ENCODE measurements around the gene AJAP1. TPM values are rescaled to one million over a fixed set of nuclear protein-coding genes. Genes with fewer than 3 reads are reported as not detected.

Gene AJAP1
- total RNA-seq, 2 experiments from 2014 or later, result 0.39 to 0.47 TPM

DNA sequence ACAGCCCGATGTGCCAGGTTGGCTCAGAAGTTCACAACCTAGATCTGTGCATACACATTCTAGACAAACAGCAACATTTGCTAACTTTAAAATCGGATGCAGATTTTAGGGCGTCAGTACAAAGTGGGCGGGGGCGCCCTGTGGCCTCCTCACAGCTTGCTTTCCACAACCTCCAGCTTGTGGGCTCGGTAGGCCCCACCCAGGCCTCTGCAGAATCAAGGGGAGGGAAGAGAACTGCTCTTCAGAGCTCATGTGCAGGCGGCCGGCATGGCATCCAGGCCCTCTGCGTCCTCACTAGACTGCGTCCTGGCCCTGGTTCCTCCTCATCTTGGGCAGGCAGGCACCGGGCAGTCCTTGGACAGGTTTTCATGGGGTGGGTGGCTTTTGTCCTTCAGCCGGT is 59.3 kb downstream of the AJAP1 start:
- H3K9me3 ChIP-seq (ENCODE audit: control insufficient read depth in 1 of 2, insufficient read depth in 1 of 2, low read length in 2 of 2), result peaks cover 0 to 34% of the 10 kb centered on the region in 2 experiments
- H3K4me1 ChIP-seq (ENCODE audit: insufficient read depth, low read length), result no peaks in the 10 kb centered on the region
- no peaks in the 10 kb centered on the region for H3K36me3 ChIP-seq (ENCODE audit: insufficient read depth, low read length)
- intact Hi-C loops (cut with DNase I, micrococcal nuclease), result no loop called here
- no peak overlapping the region for H3K27ac Mint-ChIP-seq
- peaks cover 4% of the 10 kb centered on the region for H3K9me3 Mint-ChIP-seq
- H3K4me3 ChIP-seq (ENCODE audit: low read length), result no peak overlapping the region
- H3K27me3 Mint-ChIP-seq, result peaks cover 25% of the 10 kb centered on the region
- TF ChIP-seq, protein P1, sequence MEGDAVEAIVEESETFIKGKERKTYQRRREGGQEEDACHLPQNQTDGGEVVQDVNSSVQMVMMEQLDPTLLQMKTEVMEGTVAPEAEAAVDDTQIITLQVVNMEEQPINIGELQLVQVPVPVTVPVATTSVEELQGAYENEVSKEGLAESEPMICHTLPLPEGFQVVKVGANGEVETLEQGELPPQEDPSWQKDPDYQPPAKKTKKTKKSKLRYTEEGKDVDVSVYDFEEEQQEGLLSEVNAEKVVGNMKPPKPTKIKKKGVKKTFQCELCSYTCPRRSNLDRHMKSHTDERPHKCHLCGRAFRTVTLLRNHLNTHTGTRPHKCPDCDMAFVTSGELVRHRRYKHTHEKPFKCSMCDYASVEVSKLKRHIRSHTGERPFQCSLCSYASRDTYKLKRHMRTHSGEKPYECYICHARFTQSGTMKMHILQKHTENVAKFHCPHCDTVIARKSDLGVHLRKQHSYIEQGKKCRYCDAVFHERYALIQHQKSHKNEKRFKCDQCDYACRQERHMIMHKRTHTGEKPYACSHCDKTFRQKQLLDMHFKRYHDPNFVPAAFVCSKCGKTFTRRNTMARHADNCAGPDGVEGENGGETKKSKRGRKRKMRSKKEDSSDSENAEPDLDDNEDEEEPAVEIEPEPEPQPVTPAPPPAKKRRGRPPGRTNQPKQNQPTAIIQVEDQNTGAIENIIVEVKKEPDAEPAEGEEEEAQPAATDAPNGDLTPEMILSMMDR (IDR thresholded peaks at IDR 0.05), result no peak
- H3K27me3 ChIP-seq (ENCODE audit: control insufficient read depth in 1 of 2, insufficient read depth in 2 of 2, low read length in 2 of 2), result peaks cover 7 to 8% of the 10 kb centered on the region in 2 experiments
- no peaks in the 10 kb centered on the region for H3K36me3 Mint-ChIP-seq (ENCODE audit: low read depth)
- ATAC-seq (ENCODE audit: poor library complexity) (no peak), DNase-seq (no peak)
- H3K4me1 Mint-ChIP-seq (ENCODE audit: low read depth), result no peaks in the 10 kb centered on the region
- ChIA-PET POLR2A (no interaction called here), CTCF (no interaction called here)
- no peak overlapping the region for H3K27ac ChIP-seq (ENCODE audit: low read depth in 1 of 2, low read length in 2 of 2)
- no peak overlapping the region for H3K4me3 Mint-ChIP-seq

DNA sequence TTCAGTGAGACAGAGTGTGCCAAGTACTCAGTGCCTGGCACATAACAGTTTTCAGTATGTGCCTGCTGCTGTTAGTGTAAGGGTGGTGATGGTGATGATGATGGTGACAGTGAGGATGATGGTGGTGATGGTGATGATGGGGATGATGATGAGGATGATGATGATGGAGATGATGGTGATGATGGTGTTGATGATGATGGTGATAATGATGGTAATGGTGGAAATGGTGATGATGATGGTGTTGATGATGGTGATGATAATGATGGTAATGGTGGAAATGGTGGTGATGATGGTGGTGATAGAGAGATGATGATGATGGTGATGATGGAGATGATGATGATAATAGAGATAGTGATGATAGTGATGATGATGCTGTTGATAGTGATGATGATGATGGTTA is 62.0 kb downstream of the AJAP1 start:
- ATAC-seq (ENCODE audit: poor library complexity), result no peak
- intact Hi-C loops (cut with DNase I, micrococcal nuclease), result no loop called here
- H3K4me1 ChIP-seq (ENCODE audit: insufficient read depth, low read length), result no peaks in the 10 kb centered on the region
- Mint-ChIP-seq H3K4me1 (ENCODE audit: low read depth) (no peaks in the 10 kb centered on the region), H3K27ac (no peak overlapping the region), H3K4me3 (no peak overlapping the region), H3K9me3 (peaks cover 4% of the 10 kb centered on the region), H3K36me3 (ENCODE audit: low read depth) (no peaks in the 10 kb centered on the region), H3K27me3 (peaks cover 11% of the 10 kb centered on the region)
- H3K4me3 ChIP-seq (ENCODE audit: low read length), result no peak overlapping the region
- CTCF ChIA-PET, result no interaction called here
- peaks cover 0 to 27% of the 10 kb centered on the region in 2 experiments for H3K9me3 ChIP-seq (ENCODE audit: control insufficient read depth in 1 of 2, insufficient read depth in 1 of 2, low read length in 2 of 2)
- POLR2A ChIA-PET, result no interaction called here
- no peaks in the 10 kb centered on the region for H3K36me3 ChIP-seq (ENCODE audit: insufficient read depth, low read length)
- DNase-seq, result no peak
- H3K27me3 ChIP-seq (ENCODE audit: control insufficient read depth in 1 of 2, insufficient read depth in 2 of 2, low read length in 2 of 2), result no peaks in the 10 kb centered on the region
- H3K27ac ChIP-seq (ENCODE audit: low read depth in 1 of 2, low read length in 2 of 2), result no peak overlapping the region
- TF ChIP-seq, protein P1 (IDR thresholded peaks at IDR 0.05), result no peak

DNA sequence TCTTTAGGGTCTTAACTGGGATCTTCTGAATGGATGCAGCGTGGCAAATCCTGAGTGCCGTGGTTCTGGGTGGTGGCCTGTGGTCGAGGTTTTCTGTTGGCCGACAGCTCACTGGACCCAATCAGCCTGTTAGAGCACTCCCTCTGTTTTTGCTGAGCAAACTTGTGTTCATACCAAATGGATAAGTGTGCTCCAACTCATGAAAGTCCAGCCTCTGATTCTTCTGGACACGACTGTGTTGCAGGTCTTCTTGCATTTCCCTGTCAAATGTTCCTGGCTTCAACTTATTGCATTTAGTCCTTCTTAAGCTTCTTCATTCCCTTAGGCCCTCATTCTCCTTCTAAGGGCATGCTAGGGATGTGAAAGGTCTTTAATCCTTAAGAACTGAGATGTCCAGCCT is 63.7 kb downstream of the AJAP1 start:
- peaks cover 0 to 22% of the 10 kb centered on the region in 2 experiments for H3K9me3 ChIP-seq (ENCODE audit: control insufficient read depth in 1 of 2, insufficient read depth in 1 of 2, low read length in 2 of 2)
- DNase-seq (no peak), ATAC-seq (ENCODE audit: poor library complexity) (no peak)
- Mint-ChIP-seq H3K27me3 (peaks cover 5% of the 10 kb centered on the region), H3K4me1 (ENCODE audit: low read depth) (no peaks in the 10 kb centered on the region), H3K36me3 (ENCODE audit: low read depth) (no peaks in the 10 kb centered on the region), H3K27ac (no peak overlapping the region), H3K4me3 (no peak overlapping the region), H3K9me3 (peaks cover 4% of the 10 kb centered on the region)
- POLR2A ChIA-PET, result no interaction called here
- H3K27ac ChIP-seq (ENCODE audit: low read depth in 1 of 2, low read length in 2 of 2), result no peak overlapping the region
- H3K4me3 ChIP-seq (ENCODE audit: low read length), result no peak overlapping the region
- H3K4me1 ChIP-seq (ENCODE audit: insufficient read depth, low read length), result no peaks in the 10 kb centered on the region
- TF ChIP-seq, protein P1 (IDR thresholded peaks at IDR 0.05), result no peak
- intact Hi-C loops (cut with DNase I, micrococcal nuclease), result no loop called here
- no peaks in the 10 kb centered on the region for H3K27me3 ChIP-seq (ENCODE audit: control insufficient read depth in 1 of 2, insufficient read depth in 2 of 2, low read length in 2 of 2)
- H3K36me3 ChIP-seq (ENCODE audit: insufficient read depth, low read length), result no peaks in the 10 kb centered on the region
- CTCF ChIA-PET, result no interaction called here
